22Rv1 (cell line): ENCODE measurements around the gene XRN1.

Experiments
- CTCF ChIP-seq: fragments of 450-650 bp; IDR thresholded peaks from 2 replicates; pipeline ENCODE4 v1.5.1; 2017; ENCODE audit warnings: mild to moderate bottlenecking
- ZFX ChIP-seq: fragments of 450-650 bp; IDR thresholded peaks from 2 replicates; pipeline ENCODE4 v1.6.1; 2017; ENCODE audit warnings: antibody characterized with exemption, borderline replicate concordance

GRCh38 chr3:142332390-142332789 lies 115.4 kb downstream of the XRN1 start:
- TF ChIP-seq CTCF (no peak), ZFX (no peak)
